ENCODE measurements around the gene SIGLEC10. TPM values are rescaled to one million over a fixed set of nuclear protein-coding genes. Genes with fewer than 3 reads are reported as not detected.

SIGLEC10 gene
- total and polyA plus RNA-seq, 9 of the 15 experiments (the other 6 are each of a cell fraction or from before 2014, with no cell fraction given) = 0.10 to 1.8 (median 0.82) TPM

DNA sequence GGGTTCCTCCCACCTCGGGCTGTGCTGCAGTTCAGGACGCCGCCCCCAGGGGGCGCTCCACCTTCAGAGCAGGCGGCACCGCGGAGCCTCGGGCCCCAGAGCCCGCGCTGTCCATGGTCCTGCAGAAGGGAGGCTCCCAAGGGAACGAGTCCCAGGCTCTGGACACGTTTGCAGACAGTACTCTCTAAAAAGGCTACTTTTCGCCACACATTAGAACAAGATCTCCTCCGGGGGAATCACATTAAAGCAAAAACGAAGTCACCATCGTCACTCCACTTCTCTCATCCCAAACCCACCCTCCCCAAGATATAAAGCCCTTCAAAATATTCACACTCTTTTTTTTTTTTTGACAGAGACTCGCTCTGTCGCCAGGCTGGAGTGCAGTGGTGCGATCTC lies 4.6 kb upstream of the SIGLEC10 start (continued):
- TF ChIP-seq, protein P1, sequence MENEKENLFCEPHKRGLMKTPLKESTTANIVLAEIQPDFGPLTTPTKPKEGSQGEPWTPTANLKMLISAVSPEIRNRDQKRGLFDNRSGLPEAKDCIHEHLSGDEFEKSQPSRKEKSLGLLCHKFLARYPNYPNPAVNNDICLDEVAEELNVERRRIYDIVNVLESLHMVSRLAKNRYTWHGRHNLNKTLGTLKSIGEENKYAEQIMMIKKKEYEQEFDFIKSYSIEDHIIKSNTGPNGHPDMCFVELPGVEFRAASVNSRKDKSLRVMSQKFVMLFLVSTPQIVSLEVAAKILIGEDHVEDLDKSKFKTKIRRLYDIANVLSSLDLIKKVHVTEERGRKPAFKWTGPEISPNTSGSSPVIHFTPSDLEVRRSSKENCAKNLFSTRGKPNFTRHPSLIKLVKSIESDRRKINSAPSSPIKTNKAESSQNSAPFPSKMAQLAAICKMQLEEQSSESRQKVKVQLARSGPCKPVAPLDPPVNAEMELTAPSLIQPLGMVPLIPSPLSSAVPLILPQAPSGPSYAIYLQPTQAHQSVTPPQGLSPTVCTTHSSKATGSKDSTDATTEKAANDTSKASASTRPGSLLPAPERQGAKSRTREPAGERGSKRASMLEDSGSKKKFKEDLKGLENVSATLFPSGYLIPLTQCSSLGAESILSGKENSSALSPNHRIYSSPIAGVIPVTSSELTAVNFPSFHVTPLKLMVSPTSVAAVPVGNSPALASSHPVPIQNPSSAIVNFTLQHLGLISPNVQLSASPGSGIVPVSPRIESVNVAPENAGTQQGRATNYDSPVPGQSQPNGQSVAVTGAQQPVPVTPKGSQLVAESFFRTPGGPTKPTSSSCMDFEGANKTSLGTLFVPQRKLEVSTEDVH (IDR thresholded peaks at IDR 0.05; ENCODE audit: low read depth, partially characterized antibody) = peak; percentile 35
- peak; percentile 38; the same call in 1 of the 2 replicates for TF ChIP-seq BHLHE40 (IDR thresholded peaks at IDR 0.05; ENCODE audit: low read length)
- TF ChIP-seq ZKSCAN1 (IDR thresholded peaks at IDR 0.05; ENCODE audit: low read depth, low read length) = 0 out of 2 replicates have a peak, but pooled peaks have one; percentile 27
- no peak for TF ChIP-seq SIRT6 (IDR thresholded peaks at IDR 0.05; ENCODE audit: low read depth, low read length)
- TF ChIP-seq THAP7 (CRISPR knock-in tag; IDR thresholded peaks at IDR 0.05) = no peak
- TF ChIP-seq CBX1 (IDR thresholded peaks at IDR 0.05; ENCODE audit: low read depth) = peak; percentile 42; the same call in 1 of the 2 replicates
- TF ChIP-seq ZNF121 (CRISPR knock-in tag; conservative IDR thresholded peaks at IDR 0.05) = peak; percentile 58; the same call in 1 of the 2 replicates
- TF ChIP-seq RNF2 (IDR thresholded peaks at IDR 0.05) = no peak
- TF ChIP-seq CEBPB (tag; IDR thresholded peaks at IDR 0.05) = no peak
- no peak for TF ChIP-seq FOXA1 (IDR thresholded peaks at IDR 0.05; ENCODE audit: borderline replicate concordance)
- TF ChIP-seq ZNF668 (CRISPR knock-in tag; IDR thresholded peaks at IDR 0.05) = no peak
- TF ChIP-seq FOXP1 (CRISPR knock-in tag; IDR thresholded peaks at IDR 0.05) = peak; percentile 97
- no peak for TF ChIP-seq ESRRB (CRISPR knock-in tag; IDR thresholded peaks at IDR 0.05; ENCODE audit: borderline replicate concordance)
- TF ChIP-seq ZBTB1 (CRISPR knock-in tag; IDR thresholded peaks at IDR 0.05; ENCODE audit: borderline replicate concordance, low read depth) = peak; percentile 69; the same call in 1 of the 2 replicates
- no peak for TF ChIP-seq ZNF76 (CRISPR knock-in tag; IDR thresholded peaks at IDR 0.05; ENCODE audit: borderline replicate concordance)
- 0 out of 2 replicates have a peak, but pooled peaks have one; percentile 42 for TF ChIP-seq CEBPG (CRISPR knock-in tag; IDR thresholded peaks at IDR 0.05)
- no peak for TF ChIP-seq CEBPG (tag; conservative IDR thresholded peaks at IDR 0.05 in 1 of 2, IDR thresholded peaks at IDR 0.05 in 1 of 2)
- no peak for TF ChIP-seq PHB (CRISPR knock-in tag; IDR thresholded peaks at IDR 0.05)
- TF ChIP-seq TEAD1 (CRISPR knock-in tag; IDR thresholded peaks at IDR 0.05) = peak; percentile 33 to 94; a peak in 2 of 4 replicates
- TF ChIP-seq IRF2 (CRISPR knock-in tag; IDR thresholded peaks at IDR 0.05) = peak; percentile 52; the same call in 1 of the 2 replicates
- TF ChIP-seq, protein P2, sequence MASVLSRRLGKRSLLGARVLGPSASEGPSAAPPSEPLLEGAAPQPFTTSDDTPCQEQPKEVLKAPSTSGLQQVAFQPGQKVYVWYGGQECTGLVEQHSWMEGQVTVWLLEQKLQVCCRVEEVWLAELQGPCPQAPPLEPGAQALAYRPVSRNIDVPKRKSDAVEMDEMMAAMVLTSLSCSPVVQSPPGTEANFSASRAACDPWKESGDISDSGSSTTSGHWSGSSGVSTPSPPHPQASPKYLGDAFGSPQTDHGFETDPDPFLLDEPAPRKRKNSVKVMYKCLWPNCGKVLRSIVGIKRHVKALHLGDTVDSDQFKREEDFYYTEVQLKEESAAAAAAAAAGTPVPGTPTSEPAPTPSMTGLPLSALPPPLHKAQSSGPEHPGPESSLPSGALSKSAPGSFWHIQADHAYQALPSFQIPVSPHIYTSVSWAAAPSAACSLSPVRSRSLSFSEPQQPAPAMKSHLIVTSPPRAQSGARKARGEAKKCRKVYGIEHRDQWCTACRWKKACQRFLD (CRISPR knock-in tag; IDR thresholded peaks at IDR 0.05) = peak; percentile 39; the same call in 1 of the 2 replicates
- TF ChIP-seq CC2D1A (IDR thresholded peaks at IDR 0.05) = peak; percentile 89
- TF ChIP-seq ZNF384 (IDR thresholded peaks at IDR 0.05; ENCODE audit: low read depth, low read length) = peak; percentile 56; the same call in 1 of the 2 replicates
- TF ChIP-seq GABPB1 (CRISPR knock-in tag; IDR thresholded peaks at IDR 0.05) = peak; percentile 89
- TF ChIP-seq FOXM1 (IDR thresholded peaks at IDR 0.05; ENCODE audit: low read depth) = no peak
- peak; percentile 97 for TF ChIP-seq FOXM1 (CRISPR knock-in tag; IDR thresholded peaks at IDR 0.05; ENCODE audit: low read depth)

Measured in K562 (cell line).